Chondrocyte (in vitro differentiated cells): ENCODE results near the gene OR51M1. TPM values are rescaled to one million over a fixed set of nuclear protein-coding genes. Genes with fewer than 3 reads are reported as not detected.
"Not testable (repeated sequence)": the region's sequence is repeated elsewhere in the genome, so short reads cannot be mapped to it uniquely, and the experiment has no call there.

Source experiments
- DNase-seq: peaks from one replicate; pipeline ENCODE4 v3.0.0; 2021; ENCODE audit warnings: mixed read lengths, low spot score
- H3K27ac Mint-ChIP-seq: one replicate; pipeline ENCODE4 v1.8.0; 2021; ENCODE audit warnings: mild to moderate bottlenecking, moderate library complexity, mixed read lengths; ENCODE audit not compliant: unreplicated experiment
- H3K27me3 Mint-ChIP-seq: 2 replicates; pipeline ENCODE4 v1.8.0; 2021; ENCODE audit warnings: low read depth, mixed read lengths
- H3K36me3 Mint-ChIP-seq: 2 replicates; pipeline ENCODE4 v1.8.0; 2021; ENCODE audit warnings: low read depth, mixed read lengths
- H3K4me1 Mint-ChIP-seq: 2 replicates; pipeline ENCODE4 v1.8.0; 2021; ENCODE audit warnings: low read depth, mild to moderate bottlenecking, mixed read lengths
- H3K4me3 Mint-ChIP-seq: one replicate; pipeline ENCODE4 v1.8.0; 2021; ENCODE audit warnings: mild to moderate bottlenecking, moderate library complexity, mixed read lengths; ENCODE audit not compliant: unreplicated experiment
- H3K9me3 Mint-ChIP-seq: 2 replicates; pipeline ENCODE4 v1.8.0; 2021; ENCODE audit warnings: low read depth, mixed read lengths
- CTCF ChIP-seq: fragments of 200-600 bp; sonication (generic); IDR thresholded peaks from 2 replicates; pipeline ENCODE4 v1.5.0; 2021; ENCODE audit warnings: antibody characterized with exemption, mild to moderate bottlenecking, moderate library complexity
- long read RNA-seq: library from polyadenylated mRNA; stranded (forward); transcript quantifications from one replicate; pipeline ENCODE4 v2.0.0, GENCODE V29; 2021
- total RNA-seq: library from RNA; stranded (reverse); gene quantifications from 3 replicates; pipeline ENCODE4 v1.2.1, GENCODE V29; 2021

The OR51M1 gene
- not detected in 3 replicates for total RNA-seq
- long read RNA-seq = 0 reads

- peaks cover 27% of the 10 kb centered on the region for H3K27me3 Mint-ChIP-seq
- H3K4me3 Mint-ChIP-seq = no peak within 1 kb of the TSS
- no peaks in the 10 kb centered on the region for H3K9me3 Mint-ChIP-seq
- no peak for DNase-seq
- no peak for TF ChIP-seq CTCF
- H3K36me3 Mint-ChIP-seq = no peaks in the 10 kb centered on the region
- H3K27ac Mint-ChIP-seq = no peak within 1 kb of the TSS
- no peaks in the 10 kb centered on the region for H3K4me1 Mint-ChIP-seq
Measured at GRCh38 chr11:5383576-5383975, at the start of gene OR51M1. OR51M1 (plus strand) TSS chr11:5383812; CDS start chr11:5389399, 5,587 bp downstream.

GRCh38 chr11:5335170-5335569 is 48.4 kb upstream of the OR51M1 start:
- no peaks in the 10 kb centered on the region for H3K9me3 Mint-ChIP-seq
- H3K4me1 Mint-ChIP-seq = no peaks in the 10 kb centered on the region
- H3K27me3 Mint-ChIP-seq = peaks cover 13% of the 10 kb centered on the region
- H3K36me3 Mint-ChIP-seq = no peaks in the 10 kb centered on the region
- H3K27ac Mint-ChIP-seq = no peak overlapping the region
- DNase-seq = no peak
- no peak for TF ChIP-seq CTCF
- no peak overlapping the region for H3K4me3 Mint-ChIP-seq

GRCh38 chr11:5336331-5336730 is 47.3 kb upstream of the OR51M1 start:
- H3K27ac Mint-ChIP-seq = no peak overlapping the region
- H3K27me3 Mint-ChIP-seq = peaks cover 9% of the 10 kb centered on the region
- no peaks in the 10 kb centered on the region for H3K9me3 Mint-ChIP-seq
- H3K4me1 Mint-ChIP-seq = no peaks in the 10 kb centered on the region
- no peak for DNase-seq
- no peak overlapping the region for H3K4me3 Mint-ChIP-seq
- no peaks in the 10 kb centered on the region for H3K36me3 Mint-ChIP-seq
- no peak for TF ChIP-seq CTCF

GRCh38 chr11:5337253-5337652 is 46.4 kb upstream of the OR51M1 start:
- not testable (repeated sequence) for H3K27me3 Mint-ChIP-seq, H3K4me3 Mint-ChIP-seq, H3K27ac Mint-ChIP-seq, H3K4me1 Mint-ChIP-seq, H3K36me3 Mint-ChIP-seq, H3K9me3 Mint-ChIP-seq, DNase-seq

- DNase-seq = no peak
- Mint-ChIP-seq H3K36me3 (no peaks in the 10 kb centered on the region), H3K27ac (no peak overlapping the region), H3K27me3 (peaks cover 5% of the 10 kb centered on the region), H3K4me1 (no peaks in the 10 kb centered on the region), H3K9me3 (no peaks in the 10 kb centered on the region), H3K4me3 (no peak overlapping the region)
- TF ChIP-seq CTCF = no peak
Measured at GRCh38 chr11:5339771-5340322, 43.8 kb upstream of the OR51M1 start.
